K562 (cell line): ENCODE measurements around the gene NMT1. TPM values are rescaled to one million over a fixed set of nuclear protein-coding genes. Genes with fewer than 3 reads are reported as not detected.

Experiments
- BDP1 ChIP-seq: IDR thresholded peaks from 3 replicates; pipeline ENCODE4 v1.6.1; 2011; ENCODE audit not compliant: insufficient read length, insufficient read depth
- BRCA1 ChIP-seq, 2 experiments: fragments of 450-650 bp in 1 of 2; sonication (generic) in 1 of 2; formaldehyde crosslinking in 1 of 2; IDR thresholded peaks; 2 replicates each; pipeline versions ENCODE4 v1.5.0 to v1.6.1; 2017 to 2020; ENCODE audit warnings: mild to moderate bottlenecking in 1 of 2, missing genetic modification reagents in 1 of 2
- CEBPB ChIP-seq: fragments of 450-650 bp; IDR thresholded peaks from 2 replicates; pipeline ENCODE4 v1.6.1; 2016; ENCODE audit warnings: missing genetic modification characterization, missing compliant biosample characterization
- CXXC5 ChIP-seq: fragments of 250-450 bp; sonication (Bioruptor Pico); IDR thresholded peaks from 2 replicates; pipeline ENCODE4 v1.8.0; 2022; ENCODE audit warnings: inconsistent platforms, mild to moderate bottlenecking, moderate library complexity
- HNRNPUL1 ChIP-seq: fragments of 200-400 bp; formaldehyde crosslinking; IDR thresholded peaks from 2 replicates; pipeline ENCODE4 v1.6.1; 2017; ENCODE audit warnings: low read length
- L3MBTL2 ChIP-seq: fragments of 450-650 bp; IDR thresholded peaks from 2 replicates; pipeline ENCODE4 v1.6.1; 2016; ENCODE audit warnings: mild to moderate bottlenecking, moderate library complexity
- MEIS2 ChIP-seq: fragments of 450-650 bp; IDR thresholded peaks from 2 replicates; pipeline ENCODE4 v1.6.1; 2014; ENCODE audit warnings: mild to moderate bottlenecking; ENCODE audit not compliant: partially characterized antibody
- POLR2A ChIP-seq: fragments of 450-650 bp; conservative IDR thresholded peaks from 2 replicates; pipeline ENCODE4 v1.6.1; 2016
- RAD21 ChIP-seq, 2 experiments: fragments of 250-450 bp in 1 of 2; fragments of 450-650 bp in 1 of 2; sonication (Bioruptor Pico) in 1 of 2; formaldehyde crosslinking in 1 of 2; IDR thresholded peaks in 1 of 2; conservative IDR thresholded peaks in 1 of 2; 2 replicates each; pipeline versions ENCODE4 v1.4.0 to v1.8.0; 2020 to 2022; ENCODE audit warnings: mild to moderate bottlenecking in 2 of 2, moderate library complexity in 1 of 2
- SMAD4 ChIP-seq: fragments of 250-450 bp; sonication (Bioruptor Pico); conservative IDR thresholded peaks from 2 replicates; pipeline ENCODE4 v1.8.0; 2021; ENCODE audit warnings: inconsistent platforms, mild to moderate bottlenecking, moderate library complexity
- TAF9B ChIP-seq: fragments of 450-650 bp; IDR thresholded peaks from 2 replicates; pipeline ENCODE4 v1.6.1; 2018; ENCODE audit warnings: mild to moderate bottlenecking; ENCODE audit not compliant: partially characterized antibody
- polyA plus RNA-seq, 8 experiments: library from polyadenylated mRNA; depleted of rRNA in 4 of 8; stranded (reverse) in 5 of 8; unstranded in 3 of 8; fragments of >200 nt; fragmentation: Nextera tagmentation in 2 of 8; fragmentation: Illumina TruSeq in 1 of 8; extraction: Ambion mirVana in 2 of 8; extraction: Trizol in 1 of 8; gene quantifications; 2 replicates each; pipeline versions ENCODE4 v1.2.1 to v1.2.3, GENCODE V29; 2011 to 2014; ENCODE audit warnings: inconsistent platforms in 1 of 8, missing spikeins in 1 of 8
- total RNA-seq, 7 experiments: library from RNA; depleted of rRNA in 6 of 7; stranded (reverse); fragments of >200 nt in 6 of 7; fragmentation: Illumina TruSeq in 2 of 7; extraction: Trizol in 2 of 7; gene quantifications; 2 replicates each; pipeline versions ENCODE4 v1.2.1 to v1.2.3, GENCODE V29; 2011 to 2021; ENCODE audit warnings: low replicate concordance in 1 of 7
- TF ChIP-seq, protein P1 (sequence below): sonication (generic); formaldehyde crosslinking; IDR thresholded peaks from 2 replicates; pipeline ENCODE4 v1.8.0; 2023; ENCODE audit warnings: mild to moderate bottlenecking, missing genetic modification reagents
- TF ChIP-seq, protein P2 (sequence below), 2 experiments: fragments of 200-800 bp in 1 of 2; sonication (Bioruptor generic) in 1 of 2; sonication (generic) in 1 of 2; formaldehyde crosslinking in 1 of 2; IDR thresholded peaks in 1 of 2; conservative IDR thresholded peaks in 1 of 2; 2 replicates each; pipeline versions ENCODE4 v1.5.0 to v1.6.1; 2016 to 2020; ENCODE audit warnings: missing compliant biosample characterization in 1 of 2, missing genetic modification characterization in 1 of 2, missing genetic modification reagents in 1 of 2
- TF ChIP-seq, protein P3 (sequence below): sonication (generic); formaldehyde crosslinking; IDR thresholded peaks from 2 replicates; pipeline ENCODE4 v1.8.1; 2023; ENCODE audit warnings: mild to moderate bottlenecking, missing genetic modification reagents
- TF ChIP-seq, protein P4 (sequence below): sonication (generic); formaldehyde crosslinking; IDR thresholded peaks from 2 replicates; pipeline ENCODE4 v1.8.0; 2022; ENCODE audit warnings: mild to moderate bottlenecking, missing genetic modification reagents

The NMT1 gene
- total and polyA plus RNA-seq, 9 of the 15 experiments (the other 6 are each of a cell fraction or from before 2014, with no cell fraction given): 86.7 to 569 (median 213) TPM

DNA sequence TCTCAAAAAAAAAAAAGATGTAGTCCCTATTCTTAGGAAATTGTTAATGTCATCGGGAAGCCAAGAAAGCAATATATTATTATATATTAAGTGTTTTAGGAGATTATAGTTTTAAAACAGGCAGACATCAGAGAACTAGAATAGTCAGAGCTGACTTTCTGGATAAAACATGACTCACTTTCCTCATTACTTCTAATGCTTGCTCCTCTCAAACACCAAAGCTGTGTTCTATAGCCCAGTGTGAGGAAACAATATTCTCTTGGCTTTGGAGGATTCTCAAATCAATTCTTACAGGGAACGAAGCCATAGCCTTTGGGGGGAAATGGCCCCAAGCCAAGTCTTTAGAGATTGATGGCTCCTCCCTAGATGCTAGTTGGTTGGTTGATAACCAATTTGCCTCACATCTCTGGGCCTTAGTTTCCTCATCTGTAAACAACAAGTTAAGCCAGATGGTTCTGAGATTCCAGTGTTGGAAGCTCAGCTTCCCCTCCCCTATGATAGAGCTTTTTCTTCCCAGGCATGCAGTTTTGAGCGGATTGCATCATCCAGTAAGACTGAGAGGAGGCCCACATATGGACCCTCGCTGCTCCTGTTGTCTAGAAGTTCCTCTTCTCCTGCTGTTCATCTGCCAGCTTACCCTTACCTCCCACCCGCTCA lies 12.4 kb downstream of the NMT1 start (continued):
- TF ChIP-seq, protein P1, sequence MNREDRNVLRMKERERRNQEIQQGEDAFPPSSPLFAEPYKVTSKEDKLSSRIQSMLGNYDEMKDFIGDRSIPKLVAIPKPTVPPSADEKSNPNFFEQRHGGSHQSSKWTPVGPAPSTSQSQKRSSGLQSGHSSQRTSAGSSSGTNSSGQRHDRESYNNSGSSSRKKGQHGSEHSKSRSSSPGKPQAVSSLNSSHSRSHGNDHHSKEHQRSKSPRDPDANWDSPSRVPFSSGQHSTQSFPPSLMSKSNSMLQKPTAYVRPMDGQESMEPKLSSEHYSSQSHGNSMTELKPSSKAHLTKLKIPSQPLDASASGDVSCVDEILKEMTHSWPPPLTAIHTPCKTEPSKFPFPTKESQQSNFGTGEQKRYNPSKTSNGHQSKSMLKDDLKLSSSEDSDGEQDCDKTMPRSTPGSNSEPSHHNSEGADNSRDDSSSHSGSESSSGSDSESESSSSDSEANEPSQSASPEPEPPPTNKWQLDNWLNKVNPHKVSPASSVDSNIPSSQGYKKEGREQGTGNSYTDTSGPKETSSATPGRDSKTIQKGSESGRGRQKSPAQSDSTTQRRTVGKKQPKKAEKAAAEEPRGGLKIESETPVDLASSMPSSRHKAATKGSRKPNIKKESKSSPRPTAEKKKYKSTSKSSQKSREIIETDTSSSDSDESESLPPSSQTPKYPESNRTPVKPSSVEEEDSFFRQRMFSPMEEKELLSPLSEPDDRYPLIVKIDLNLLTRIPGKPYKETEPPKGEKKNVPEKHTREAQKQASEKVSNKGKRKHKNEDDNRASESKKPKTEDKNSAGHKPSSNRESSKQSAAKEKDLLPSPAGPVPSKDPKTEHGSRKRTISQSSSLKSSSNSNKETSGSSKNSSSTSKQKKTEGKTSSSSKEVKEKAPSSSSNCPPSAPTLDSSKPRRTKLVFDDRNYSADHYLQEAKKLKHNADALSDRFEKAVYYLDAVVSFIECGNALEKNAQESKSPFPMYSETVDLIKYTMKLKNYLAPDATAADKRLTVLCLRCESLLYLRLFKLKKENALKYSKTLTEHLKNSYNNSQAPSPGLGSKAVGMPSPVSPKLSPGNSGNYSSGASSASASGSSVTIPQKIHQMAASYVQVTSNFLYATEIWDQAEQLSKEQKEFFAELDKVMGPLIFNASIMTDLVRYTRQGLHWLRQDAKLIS (CRISPR knock-in tag): no peak
- TF ChIP-seq, protein P2, sequence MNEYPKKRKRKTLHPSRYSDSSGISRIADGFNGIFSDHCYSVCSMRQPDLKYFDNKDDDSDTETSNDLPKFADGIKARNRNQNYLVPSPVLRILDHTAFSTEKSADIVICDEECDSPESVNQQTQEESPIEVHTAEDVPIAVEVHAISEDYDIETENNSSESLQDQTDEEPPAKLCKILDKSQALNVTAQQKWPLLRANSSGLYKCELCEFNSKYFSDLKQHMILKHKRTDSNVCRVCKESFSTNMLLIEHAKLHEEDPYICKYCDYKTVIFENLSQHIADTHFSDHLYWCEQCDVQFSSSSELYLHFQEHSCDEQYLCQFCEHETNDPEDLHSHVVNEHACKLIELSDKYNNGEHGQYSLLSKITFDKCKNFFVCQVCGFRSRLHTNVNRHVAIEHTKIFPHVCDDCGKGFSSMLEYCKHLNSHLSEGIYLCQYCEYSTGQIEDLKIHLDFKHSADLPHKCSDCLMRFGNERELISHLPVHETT (CRISPR knock-in tag; conservative IDR thresholded peaks at IDR 0.05 in 1 of 2, IDR thresholded peaks at IDR 0.05 in 1 of 2): no peak
- no peak for TF ChIP-seq HNRNPUL1
- TF ChIP-seq SMAD4 (CRISPR knock-in tag): peak; percentile 79; the same call in 1 of the 2 replicates
- TF ChIP-seq BDP1: no peak
- peak; percentile 40 for TF ChIP-seq L3MBTL2
- TF ChIP-seq, protein P3, sequence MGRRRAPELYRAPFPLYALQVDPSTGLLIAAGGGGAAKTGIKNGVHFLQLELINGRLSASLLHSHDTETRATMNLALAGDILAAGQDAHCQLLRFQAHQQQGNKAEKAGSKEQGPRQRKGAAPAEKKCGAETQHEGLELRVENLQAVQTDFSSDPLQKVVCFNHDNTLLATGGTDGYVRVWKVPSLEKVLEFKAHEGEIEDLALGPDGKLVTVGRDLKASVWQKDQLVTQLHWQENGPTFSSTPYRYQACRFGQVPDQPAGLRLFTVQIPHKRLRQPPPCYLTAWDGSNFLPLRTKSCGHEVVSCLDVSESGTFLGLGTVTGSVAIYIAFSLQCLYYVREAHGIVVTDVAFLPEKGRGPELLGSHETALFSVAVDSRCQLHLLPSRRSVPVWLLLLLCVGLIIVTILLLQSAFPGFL: no peak
- TF ChIP-seq BRCA1 (IDR thresholded peaks at IDR 0.05): no peak
- no peak for TF ChIP-seq BRCA1 (CRISPR knock-in tag; IDR thresholded peaks at IDR 0.05)
- peak; percentile 41; the same call in 1 of the 2 replicates for TF ChIP-seq CEBPB (tag)
- no peak for TF ChIP-seq POLR2A
- no peak for TF ChIP-seq MEIS2
- TF ChIP-seq CXXC5 (CRISPR knock-in tag): peak; percentile 42; the same call in 1 of the 2 replicates
- 0 out of 4 replicates have a peak, but pooled peaks of 1 of the 2 experiments have one; percentile 14 for TF ChIP-seq RAD21 (CRISPR knock-in tag; conservative IDR thresholded peaks at IDR 0.05 in 1 of 2, IDR thresholded peaks at IDR 0.05 in 1 of 2)
- no peak for TF ChIP-seq TAF9B
- TF ChIP-seq, protein P4, sequence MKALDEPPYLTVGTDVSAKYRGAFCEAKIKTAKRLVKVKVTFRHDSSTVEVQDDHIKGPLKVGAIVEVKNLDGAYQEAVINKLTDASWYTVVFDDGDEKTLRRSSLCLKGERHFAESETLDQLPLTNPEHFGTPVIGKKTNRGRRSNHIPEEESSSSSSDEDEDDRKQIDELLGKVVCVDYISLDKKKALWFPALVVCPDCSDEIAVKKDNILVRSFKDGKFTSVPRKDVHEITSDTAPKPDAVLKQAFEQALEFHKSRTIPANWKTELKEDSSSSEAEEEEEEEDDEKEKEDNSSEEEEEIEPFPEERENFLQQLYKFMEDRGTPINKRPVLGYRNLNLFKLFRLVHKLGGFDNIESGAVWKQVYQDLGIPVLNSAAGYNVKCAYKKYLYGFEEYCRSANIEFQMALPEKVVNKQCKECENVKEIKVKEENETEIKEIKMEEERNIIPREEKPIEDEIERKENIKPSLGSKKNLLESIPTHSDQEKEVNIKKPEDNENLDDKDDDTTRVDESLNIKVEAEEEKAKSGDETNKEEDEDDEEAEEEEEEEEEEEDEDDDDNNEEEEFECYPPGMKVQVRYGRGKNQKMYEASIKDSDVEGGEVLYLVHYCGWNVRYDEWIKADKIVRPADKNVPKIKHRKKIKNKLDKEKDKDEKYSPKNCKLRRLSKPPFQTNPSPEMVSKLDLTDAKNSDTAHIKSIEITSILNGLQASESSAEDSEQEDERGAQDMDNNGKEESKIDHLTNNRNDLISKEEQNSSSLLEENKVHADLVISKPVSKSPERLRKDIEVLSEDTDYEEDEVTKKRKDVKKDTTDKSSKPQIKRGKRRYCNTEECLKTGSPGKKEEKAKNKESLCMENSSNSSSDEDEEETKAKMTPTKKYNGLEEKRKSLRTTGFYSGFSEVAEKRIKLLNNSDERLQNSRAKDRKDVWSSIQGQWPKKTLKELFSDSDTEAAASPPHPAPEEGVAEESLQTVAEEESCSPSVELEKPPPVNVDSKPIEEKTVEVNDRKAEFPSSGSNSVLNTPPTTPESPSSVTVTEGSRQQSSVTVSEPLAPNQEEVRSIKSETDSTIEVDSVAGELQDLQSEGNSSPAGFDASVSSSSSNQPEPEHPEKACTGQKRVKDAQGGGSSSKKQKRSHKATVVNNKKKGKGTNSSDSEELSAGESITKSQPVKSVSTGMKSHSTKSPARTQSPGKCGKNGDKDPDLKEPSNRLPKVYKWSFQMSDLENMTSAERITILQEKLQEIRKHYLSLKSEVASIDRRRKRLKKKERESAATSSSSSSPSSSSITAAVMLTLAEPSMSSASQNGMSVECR (CRISPR knock-in tag): no peak
